ENCODE data around the gene SH3RF2. TPM values are rescaled to one million over a fixed set of nuclear protein-coding genes. Genes with fewer than 3 reads are reported as not detected.

SH3RF2 gene
- total and polyA plus RNA-seq, 2 donors (not counting 3 experiments of a cell fraction or from before 2014, with no cell fraction given), result 0.54 to 0.84 TPM

GRCh38 chr5:145913701-145914100, 22.7 kb upstream of the SH3RF2 start:
- no peak overlapping the region for H3K27ac ChIP-seq (ENCODE audit: insufficient read depth, low read depth, low read length)
- H3K36me3 ChIP-seq (ENCODE audit: control insufficient read depth in 2 of 2, extremely low read depth in 1 of 2, insufficient read depth in 2 of 2, low read length in 2 of 2), result no peaks in the 10 kb centered on the region
- POLR2A ChIA-PET, result no interaction called here
- no peaks in the 10 kb centered on the region for H3K79me2 ChIP-seq (ENCODE audit: control insufficient read depth, insufficient read depth, low read length)
- FAIRE-seq (no peak), DNase-seq (ENCODE audit: low read depth, low spot score) (no peak)
- H4K20me1 ChIP-seq (replicated peaks; ENCODE audit: control insufficient read depth, extremely low read depth, insufficient read depth, low read length), result no peaks in the 10 kb centered on the region
- H3K9me3 ChIP-seq (replicated peaks; ENCODE audit: control insufficient read depth, insufficient read depth, low read length), result no peaks in the 10 kb centered on the region
- no peak overlapping the region for H3K9ac ChIP-seq (replicated peaks; ENCODE audit: extremely low read depth, insufficient read depth, low read length)
- no peak overlapping the region for H3K4me2 ChIP-seq (ENCODE audit: insufficient read depth, low read length)
- H3K27me3 ChIP-seq (ENCODE audit: control insufficient read depth in 2 of 2, insufficient read depth in 2 of 2, low read length in 2 of 2), result peaks cover 0 to 2% of the 10 kb centered on the region in 2 experiments
- no peak overlapping the region for H2AFZ ChIP-seq (ENCODE audit: low read depth, low read length)
- H3K4me3 ChIP-seq (replicated peaks in 1 of 3; ENCODE audit: insufficient read depth in 1 of 3, low read depth in 1 of 3, low read length in 3 of 3), result no peak overlapping the region
- TF ChIP-seq POLR2A (IDR thresholded peaks at IDR 0.05; ENCODE audit: low read depth, low read length) (no peak), JUN (IDR thresholded peaks at IDR 0.05; ENCODE audit: borderline replicate concordance, insufficient read depth, insufficient read length, low read depth) (no peak), CTCF (IDR thresholded peaks at IDR 0.05; ENCODE audit: extremely low read depth in 1 of 2, insufficient read depth in 1 of 2, low read depth in 1 of 2, low read length in 2 of 2) (no peak), POLR2AphosphoS5 (IDR thresholded peaks at IDR 0.05; ENCODE audit: insufficient read depth, low read depth, low read length) (no peak), GATA2 (IDR thresholded peaks at IDR 0.05; ENCODE audit: insufficient read depth, insufficient read length, low read depth, low read length) (no peak), MYC (IDR thresholded peaks at IDR 0.05; ENCODE audit: low read depth, low read length) (no peak), EZH2 (IDR thresholded peaks at IDR 0.05; ENCODE audit: borderline replicate concordance, low read depth, low read length, severe bottlenecking) (no peak), FOS (IDR thresholded peaks at IDR 0.05; ENCODE audit: borderline replicate concordance, insufficient read depth, low read length) (no peak), MAX (IDR thresholded peaks at IDR 0.05; ENCODE audit: insufficient read depth, insufficient read length) (no peak)
- H3K4me1 ChIP-seq (ENCODE audit: control insufficient read depth, extremely low read depth, insufficient read depth, low read length), result no peaks in the 10 kb centered on the region
- H3K9me1 ChIP-seq (replicated peaks; ENCODE audit: control insufficient read depth, extremely low read depth, insufficient read depth, low read length), result no peaks in the 10 kb centered on the region
- no TSS peak for BruUV-seq (replicated peaks)
- CTCF ChIA-PET, result interaction anchor here (0.7 kb wide), 1 partner anchor 1953 kb away, joined by 3 read pairs; no protein-coding TSS in a partner anchor
- dilution Hi-C loops (cut with MboI; ENCODE audit: extremely low pct_ligation_motif_present, low sequenced_read_pairs), result no loop called here
- intact Hi-C loops (cut with micrococcal nuclease), result no loop called here
